Stimulated activated CD4-positive, alpha-beta T cell treated with anti-CD3 and anti-CD28 coated beads, Interleukin-12 subunit alpha, Interleukin-12 subunit beta, amount 100 ng/mL, for 24 hours (primary cell): ENCODE results near the gene CAT.
"Not testable (repeated sequence)": the region's sequence is repeated elsewhere in the genome, so short reads cannot be mapped to it uniquely, and the experiment has no call there.

Source experiments
- DNase-seq, 2 experiments: peaks; one replicate each; pipeline ENCODE4 v3.0.0-alpha.2; 2020; ENCODE audit warnings: low read depth in 2 of 2

CAT gene

DNA sequence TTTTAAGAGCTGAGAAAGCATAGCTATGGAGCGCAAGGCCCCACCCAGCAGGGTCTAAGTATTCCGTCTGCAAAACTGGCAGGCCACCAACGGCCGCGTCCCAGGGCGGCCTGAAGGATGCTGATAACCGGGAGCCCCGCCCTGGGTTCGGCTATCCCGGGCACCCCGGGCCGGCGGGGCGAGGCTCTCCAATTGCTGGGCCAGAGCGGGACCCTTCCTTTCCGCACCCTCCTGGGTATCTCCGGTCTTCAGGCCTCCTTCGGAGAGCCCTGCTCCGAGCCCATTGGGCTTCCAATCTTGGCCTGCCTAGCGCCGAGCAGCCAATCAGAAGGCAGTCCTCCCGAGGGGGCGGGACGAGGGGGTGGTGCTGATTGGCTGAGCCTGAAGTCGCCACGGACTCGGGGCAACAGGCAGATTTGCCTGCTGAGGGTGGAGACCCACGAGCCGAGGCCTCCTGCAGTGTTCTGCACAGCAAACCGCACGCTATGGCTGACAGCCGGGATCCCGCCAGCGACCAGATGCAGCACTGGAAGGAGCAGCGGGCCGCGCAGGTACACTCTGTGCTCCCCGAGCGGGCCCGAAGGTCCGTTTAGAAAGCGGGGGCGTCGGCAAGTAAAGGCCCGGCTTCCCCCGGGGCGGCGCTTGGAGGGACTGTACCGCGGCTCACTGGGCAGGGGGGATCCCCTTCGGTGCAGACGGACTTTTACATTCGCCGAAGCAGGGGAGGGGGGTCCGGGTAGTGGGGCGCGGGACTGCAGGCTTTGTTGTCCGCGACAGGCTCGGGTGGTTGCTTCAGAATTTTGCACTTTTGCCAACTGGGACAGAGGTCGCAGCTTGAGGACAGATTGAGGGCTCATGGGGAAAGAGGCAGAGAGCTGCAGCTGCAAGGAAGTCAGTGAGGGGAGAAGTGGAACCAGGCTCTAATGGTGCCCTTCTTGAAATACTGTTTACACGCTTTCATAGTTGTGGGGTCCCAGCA is at the start of gene CAT:
Gene CAT, plus strand, starts transcription at position 406 of the 979 bp plus-strand sequence. Its CDS starts 80 bp downstream, at position 486.
- peak; percentile 96 to 98 for DNase-seq

DNA sequence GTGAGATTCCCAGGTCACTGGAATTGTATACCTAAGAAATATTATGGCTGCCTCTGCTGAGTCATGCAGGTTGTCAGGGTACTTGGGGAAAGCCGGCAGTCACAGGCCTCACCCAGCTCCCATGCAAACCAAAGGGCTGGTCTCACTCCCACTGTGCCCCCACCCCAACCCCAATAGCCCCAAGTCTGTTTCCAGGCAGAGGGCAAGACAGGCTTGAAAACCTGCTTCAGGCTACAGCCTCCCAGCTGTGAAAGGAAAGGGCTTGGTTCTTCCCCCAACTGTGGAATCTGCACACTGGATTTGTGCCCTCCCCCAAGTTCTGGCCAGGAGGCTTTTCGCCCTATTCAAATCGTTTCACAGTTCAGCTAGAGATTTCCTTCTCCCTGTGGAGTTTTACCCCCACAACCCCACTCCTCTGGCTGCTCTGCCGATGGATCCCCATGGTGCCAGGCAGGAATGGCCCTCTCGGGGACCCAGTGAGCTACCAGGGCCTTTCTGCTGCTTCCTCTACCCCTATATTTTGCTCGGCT is 43.9 kb upstream of the CAT start:
- no peak for DNase-seq

- DNase-seq: no peak
These were observed 42.7 kb upstream of the CAT start for GRCh38 chr11:34395916-34396550.

GRCh38 chr11:34397120-34397519 is 41.6 kb upstream of the CAT start:
- DNase-seq: no peak

DNA sequence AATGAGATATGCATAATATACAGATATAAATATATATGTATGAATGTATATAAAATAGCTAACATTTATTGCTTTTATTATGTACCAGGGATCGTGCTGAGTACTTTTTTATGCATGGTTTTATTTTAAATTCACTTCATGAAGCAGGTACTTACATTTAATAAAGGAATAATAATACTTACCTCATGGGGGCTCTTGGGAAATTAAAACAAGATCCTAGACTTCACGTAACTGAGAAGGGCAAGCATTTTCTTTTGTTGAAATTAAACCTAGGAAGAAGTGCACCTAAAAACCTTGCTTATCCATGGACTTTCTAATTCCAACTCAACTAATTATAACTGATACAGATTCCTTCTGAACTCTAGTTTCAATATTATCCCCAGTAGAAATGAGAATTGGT is 40.9 kb upstream of the CAT start:
- no peak for DNase-seq

DNA sequence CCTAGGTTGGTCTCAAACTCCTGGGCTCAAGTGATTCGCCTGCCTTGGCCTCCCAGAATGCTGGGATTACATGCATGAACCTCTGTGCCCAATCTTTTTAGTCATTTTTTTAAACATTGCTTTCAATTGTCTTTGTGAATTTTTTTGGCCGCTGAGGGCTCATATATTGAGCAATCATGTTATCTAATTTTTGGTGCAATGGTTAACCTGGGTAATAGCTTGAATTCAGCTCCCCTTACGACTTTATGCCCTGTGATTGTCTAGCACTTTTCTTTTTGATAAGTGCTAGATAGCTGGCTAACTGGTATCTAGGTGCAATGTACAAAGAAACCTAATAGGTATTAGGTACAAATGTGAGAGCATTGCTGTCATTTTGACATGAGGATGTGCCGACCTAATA is 35.3 kb upstream of the CAT start:
- DNase-seq: no peak

GRCh38 chr11:34404280-34404679 is 34.5 kb upstream of the CAT start:
- no peak for DNase-seq

DNA sequence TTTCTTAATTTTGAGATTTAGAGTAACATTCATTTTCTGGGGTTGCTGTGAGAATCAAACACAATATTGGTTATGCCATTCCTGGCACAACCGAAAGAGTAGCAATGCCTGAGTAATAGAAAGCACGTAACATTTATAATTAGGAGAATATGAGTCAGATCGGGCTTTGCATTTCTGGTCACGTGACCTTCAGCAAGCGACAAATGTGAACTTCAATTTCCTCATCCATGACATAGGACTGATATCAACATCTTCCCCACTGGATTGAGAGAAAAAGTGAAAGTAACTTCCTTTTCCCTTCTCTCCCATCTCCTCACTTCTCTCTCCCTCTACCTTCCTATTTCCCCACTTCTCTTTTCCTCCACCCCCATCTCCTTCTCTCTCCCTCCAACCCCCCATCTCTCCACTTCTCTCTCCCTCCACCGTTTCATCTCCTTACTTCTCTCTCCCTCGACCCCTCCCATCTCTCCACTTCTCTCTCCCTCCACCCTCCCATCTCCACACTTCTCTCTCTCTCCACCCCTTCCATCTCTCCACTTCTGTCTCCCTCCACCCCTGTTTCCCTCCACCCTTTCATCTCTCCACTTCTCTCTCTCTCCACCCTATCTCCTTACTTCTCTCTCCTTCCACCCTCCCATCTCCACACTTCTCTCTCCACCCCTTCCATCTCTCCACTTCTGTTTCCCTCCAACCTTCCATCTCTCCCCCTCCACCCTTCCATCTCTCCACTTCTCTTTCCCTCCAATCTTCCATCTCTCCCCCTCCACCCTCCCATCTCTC is 33.5 kb upstream of the CAT start:
- DNase-seq: no peak

DNA sequence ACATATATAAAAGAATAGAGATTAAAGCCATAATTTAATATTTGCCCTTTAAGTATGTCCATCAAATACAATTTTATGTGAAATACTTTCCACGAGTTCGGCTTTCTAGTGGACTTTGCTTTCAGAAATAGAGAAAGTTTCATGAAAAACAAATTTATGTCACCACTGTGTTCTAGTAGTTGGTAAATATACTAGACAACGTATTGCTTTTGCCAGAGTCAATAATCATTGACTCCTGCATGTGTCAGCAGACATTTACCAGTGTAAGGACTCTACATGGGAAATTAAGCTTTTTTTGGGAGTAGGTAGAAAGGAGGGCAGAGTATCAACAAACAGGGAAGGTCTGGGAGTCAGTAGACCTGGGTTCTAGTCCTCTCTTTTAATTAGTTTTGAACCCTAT is 32.3 kb upstream of the CAT start:
- DNase-seq: no peak

GRCh38 chr11:34407121-34407813 is 31.5 kb upstream of the CAT start:
- DNase-seq: no peak

DNA sequence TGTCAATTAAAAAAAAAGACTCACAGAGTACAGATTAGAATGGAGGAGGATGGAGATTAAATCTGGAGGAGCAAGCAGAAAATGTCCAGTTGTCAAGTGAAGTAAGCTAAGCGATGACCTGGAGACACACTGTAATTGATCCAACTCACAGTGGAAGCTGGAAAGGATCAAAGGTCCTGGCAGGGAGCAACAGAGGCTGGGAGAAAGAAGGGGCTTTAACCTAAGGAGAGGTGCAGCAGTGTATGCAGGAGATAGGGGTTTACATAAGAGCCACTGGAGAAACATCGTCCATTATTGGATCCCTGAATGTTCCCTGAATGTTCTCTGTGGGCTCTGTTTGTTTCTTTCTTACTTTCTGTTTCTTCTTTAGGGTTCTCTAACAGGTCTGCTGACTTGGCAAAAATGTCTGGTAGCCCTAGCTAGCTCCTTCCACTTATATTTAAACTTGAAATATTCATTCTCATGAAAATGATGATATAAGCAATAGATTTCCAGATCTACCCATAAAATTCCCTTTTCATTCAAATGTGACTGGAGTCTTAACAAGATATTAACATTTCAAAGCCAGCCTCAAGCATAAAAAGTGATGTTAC is 30.1 kb upstream of the CAT start:
- DNase-seq: no peak

GRCh38 chr11:34411111-34411510 is 27.6 kb upstream of the CAT start:
- no peak for DNase-seq

GRCh38 chr11:34411791-34412190 is 26.9 kb upstream of the CAT start:
- no peak for DNase-seq

DNA sequence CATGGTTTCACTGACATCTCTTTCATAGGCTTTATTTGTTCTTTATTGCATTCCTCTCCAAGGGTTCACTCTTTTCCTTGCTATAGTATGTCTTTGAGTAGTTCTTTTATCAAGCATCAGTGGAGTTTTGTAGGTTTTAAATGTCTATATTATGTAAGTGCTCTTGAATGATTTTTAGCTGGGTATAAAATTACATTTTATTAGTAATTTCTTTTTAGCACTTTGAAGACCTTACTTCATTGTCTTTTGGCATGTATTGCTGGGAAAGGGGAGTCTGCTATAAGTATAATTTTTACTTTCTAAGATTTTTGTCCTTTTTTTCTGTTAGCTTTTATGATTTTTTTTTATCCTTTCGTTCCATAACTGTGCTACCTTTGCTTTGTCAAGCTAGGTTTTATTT is 25.5 kb upstream of the CAT start:
- DNase-seq: no peak

GRCh38 chr11:34415538-34415937 is 23.2 kb upstream of the CAT start:
- no peak for DNase-seq

DNA sequence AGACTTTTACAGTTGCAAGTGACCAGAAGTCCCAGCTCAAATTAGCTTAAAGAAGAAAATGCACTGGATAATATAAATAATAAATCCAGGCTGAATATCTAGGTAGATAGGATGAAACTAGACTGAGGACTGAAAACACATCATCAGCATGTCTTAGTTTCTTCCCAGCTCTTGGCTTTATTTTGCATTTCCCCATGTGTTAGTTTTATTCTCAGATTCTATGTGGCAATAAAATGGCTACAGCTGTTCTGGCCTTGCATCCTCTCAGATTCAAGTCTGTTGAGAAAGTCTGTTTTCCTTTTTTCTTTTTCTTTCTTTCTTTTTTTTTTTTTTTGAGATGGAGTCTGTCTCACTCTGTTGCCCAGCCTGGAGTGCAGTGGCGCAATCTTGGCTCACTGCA is 22.6 kb upstream of the CAT start:
- DNase-seq: no peak

GRCh38 chr11:34416766-34417165 is 22.0 kb upstream of the CAT start:
- no peak for DNase-seq

DNA sequence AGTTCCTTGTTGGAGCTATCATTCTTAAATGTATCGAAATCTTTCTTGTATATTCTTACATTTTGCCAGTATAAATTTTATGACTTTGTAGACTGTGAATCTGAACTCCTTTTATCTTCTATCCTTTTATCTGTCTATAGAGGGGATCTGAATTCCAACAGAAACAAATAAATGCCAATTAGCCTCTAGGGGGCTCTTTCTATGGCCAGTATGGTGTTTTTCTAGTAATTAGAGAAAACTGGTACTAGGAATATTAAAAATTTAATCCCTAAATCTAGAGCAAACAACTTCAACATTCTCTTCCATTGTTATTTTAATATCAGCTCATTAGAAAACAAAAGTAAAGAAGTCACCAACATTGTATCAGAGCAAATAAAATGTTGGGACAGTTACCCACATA is 21.5 kb upstream of the CAT start:
- DNase-seq: no peak

GRCh38 chr11:34419158-34419557 is 19.6 kb upstream of the CAT start:
- DNase-seq: no peak

GRCh38 chr11:34423300-34423699 is 15.4 kb upstream of the CAT start:
- no peak for DNase-seq

DNA sequence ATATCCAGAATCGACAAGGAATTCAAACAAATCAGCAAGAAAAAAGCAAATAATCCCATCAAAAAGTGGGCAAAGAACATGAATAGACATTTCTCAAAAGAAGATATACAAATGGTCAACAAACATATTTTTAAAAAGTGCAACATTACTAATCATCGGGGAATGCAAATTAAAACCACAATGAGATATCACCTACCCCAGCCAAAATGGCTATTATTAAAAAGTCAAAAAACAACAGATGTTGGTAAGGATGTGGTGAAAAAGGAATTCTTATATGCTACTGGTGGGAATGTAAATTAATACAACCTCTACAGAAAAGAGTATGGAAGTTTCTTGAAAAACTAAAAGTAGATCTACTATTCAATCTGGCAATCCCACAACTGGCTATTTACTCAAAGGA is 13.9 kb upstream of the CAT start:
- DNase-seq: not testable (repeated sequence)
